Activated naive CD4-positive, alpha-beta T cell treated with anti-CD3 and anti-CD28 coated beads, Interleukin-2, amount 10 ng/mL, durations not matched to agents 7 days and 5 days (primary cell): Measurements from ENCODE around the gene OCLN.
"Not testable (repeated sequence)": the region's sequence is repeated elsewhere in the genome, so short reads cannot be mapped to it uniquely, and the experiment has no call there.

Experiments
- CTCF ChIA-PET: fragments of 350-600 bp; sonication (Branson Sonifier 250); formaldehyde crosslinking; loops from one replicate; lab custom pipeline; 2021; ENCODE audit warnings: antibody characterized with exemption; lab: Charles Lee
- DNase-seq: peaks from one replicate; pipeline ENCODE4 v3.0.0-alpha.2; 2020
- H3K27ac Mint-ChIP-seq: one replicate; pipeline ENCODE4 v1.8.0; 2021; ENCODE audit warnings: mild to moderate bottlenecking, moderate library complexity, mixed read lengths
- H3K27me3 Mint-ChIP-seq: one replicate; pipeline ENCODE4 v1.8.0; 2021; ENCODE audit warnings: mild to moderate bottlenecking, mixed read lengths
- H3K36me3 Mint-ChIP-seq: one replicate; pipeline ENCODE4 v1.8.0; 2021; ENCODE audit warnings: mixed read lengths
- H3K4me1 Mint-ChIP-seq: one replicate; pipeline ENCODE4 v1.8.0; 2021; ENCODE audit warnings: mixed read lengths
- H3K4me3 Mint-ChIP-seq: one replicate; pipeline ENCODE4 v1.8.0; 2021; ENCODE audit warnings: mild to moderate bottlenecking, moderate library complexity, mixed read lengths
- H3K9me3 Mint-ChIP-seq: one replicate; pipeline ENCODE4 v1.8.0; 2021; ENCODE audit warnings: mixed read lengths

The OCLN gene

GRCh38 chr5:69502767-69503488 lies 10.3 kb downstream of the OCLN start:
- Mint-ChIP-seq H3K4me1 (no peaks in the 10 kb centered on the region), H3K27me3 (peaks cover 7% of the 10 kb centered on the region), H3K4me3 (no peak overlapping the region), H3K27ac (no peak overlapping the region), H3K36me3 (no peaks in the 10 kb centered on the region), H3K9me3 (no peaks in the 10 kb centered on the region)
- no peak for DNase-seq
- CTCF ChIA-PET = no interaction called here

GRCh38 chr5:69504036-69504435 lies 11.4 kb downstream of the OCLN start:
- Mint-ChIP-seq H3K4me1 (no peaks in the 10 kb centered on the region), H3K27me3 (peaks cover 7% of the 10 kb centered on the region), H3K9me3 (no peaks in the 10 kb centered on the region), H3K36me3 (no peaks in the 10 kb centered on the region), H3K27ac (no peak overlapping the region), H3K4me3 (no peak overlapping the region)
- DNase-seq = no peak
- CTCF ChIA-PET = no interaction called here

- H3K9me3 Mint-ChIP-seq = no peaks in the 10 kb centered on the region
- DNase-seq = no peak
- H3K27me3 Mint-ChIP-seq = peaks cover 7% of the 10 kb centered on the region
- H3K36me3 Mint-ChIP-seq = no peaks in the 10 kb centered on the region
- H3K4me1 Mint-ChIP-seq = no peaks in the 10 kb centered on the region
- CTCF ChIA-PET = no interaction called here
- no peak overlapping the region for H3K27ac Mint-ChIP-seq
- H3K4me3 Mint-ChIP-seq = no peak overlapping the region
Measured at GRCh38 chr5:69505306-69505705, 12.7 kb downstream of the OCLN start.

- no peaks in the 10 kb centered on the region for H3K36me3 Mint-ChIP-seq
- CTCF ChIA-PET = no interaction called here
- no peaks in the 10 kb centered on the region for H3K9me3 Mint-ChIP-seq
- H3K27me3 Mint-ChIP-seq = peaks cover 4% of the 10 kb centered on the region
- DNase-seq = no peak
- H3K27ac Mint-ChIP-seq = no peak overlapping the region
- H3K4me3 Mint-ChIP-seq = no peak overlapping the region
- H3K4me1 Mint-ChIP-seq = no peaks in the 10 kb centered on the region
Measured at GRCh38 chr5:69509212-69509611, 16.6 kb downstream of the OCLN start.

- CTCF ChIA-PET = no interaction called here
- no peaks in the 10 kb centered on the region for H3K9me3 Mint-ChIP-seq
- H3K27me3 Mint-ChIP-seq = peaks cover 4% of the 10 kb centered on the region
- H3K36me3 Mint-ChIP-seq = no peaks in the 10 kb centered on the region
- H3K4me3 Mint-ChIP-seq = no peak overlapping the region
- no peaks in the 10 kb centered on the region for H3K4me1 Mint-ChIP-seq
- no peak for DNase-seq
- H3K27ac Mint-ChIP-seq = no peak overlapping the region
Measured at GRCh38 chr5:69510694-69511093, 18.1 kb downstream of the OCLN start.

- DNase-seq = no peak
- no peaks in the 10 kb centered on the region for H3K4me1 Mint-ChIP-seq
- CTCF ChIA-PET = no interaction called here
Measured at GRCh38 chr5:69512740-69513260, 20.2 kb downstream of the OCLN start.

GRCh38 chr5:69515570-69515969 lies 23.0 kb downstream of the OCLN start:
- DNase-seq, H3K9me3 Mint-ChIP-seq, H3K27me3 Mint-ChIP-seq, H3K27ac Mint-ChIP-seq, H3K36me3 Mint-ChIP-seq, H3K4me3 Mint-ChIP-seq, CTCF ChIA-PET, H3K4me1 Mint-ChIP-seq: not testable (repeated sequence)

More at GRCh38 chr5:69512740-69513260, 20.2 kb downstream of the OCLN start:
- Mint-ChIP-seq H3K36me3 (no peaks in the 10 kb centered on the region), H3K9me3 (no peaks in the 10 kb centered on the region), H3K4me3 (no peak overlapping the region), H3K27me3 (peaks cover 4% of the 10 kb centered on the region), H3K27ac (no peak overlapping the region)

GRCh38 chr5:69516769-69517168 lies 24.2 kb downstream of the OCLN start:
- CTCF ChIA-PET = no interaction called here

GRCh38 chr5:69517763-69518212 lies 25.2 kb downstream of the OCLN start:
- H3K4me1 Mint-ChIP-seq = no peaks in the 10 kb centered on the region
- no peak overlapping the region for H3K4me3 Mint-ChIP-seq
- H3K27ac Mint-ChIP-seq = no peak overlapping the region
- H3K27me3 Mint-ChIP-seq = peaks cover 4% of the 10 kb centered on the region
- no peaks in the 10 kb centered on the region for H3K36me3 Mint-ChIP-seq
- no peak for DNase-seq
- H3K9me3 Mint-ChIP-seq = no peaks in the 10 kb centered on the region
- CTCF ChIA-PET = no interaction called here

More at GRCh38 chr5:69516769-69517168, 24.2 kb downstream of the OCLN start:
- Mint-ChIP-seq H3K4me1 (no peaks in the 10 kb centered on the region), H3K9me3 (no peaks in the 10 kb centered on the region), H3K27me3 (peaks cover 4% of the 10 kb centered on the region), H3K27ac (no peak overlapping the region), H3K36me3 (no peaks in the 10 kb centered on the region), H3K4me3 (no peak overlapping the region)
- no peak for DNase-seq

- Mint-ChIP-seq H3K4me3 (no peak overlapping the region), H3K27me3 (peaks cover 4% of the 10 kb centered on the region), H3K36me3 (no peaks in the 10 kb centered on the region), H3K27ac (no peak overlapping the region), H3K4me1 (no peaks in the 10 kb centered on the region), H3K9me3 (no peaks in the 10 kb centered on the region)
- DNase-seq = no peak
- CTCF ChIA-PET = no interaction called here
Measured at GRCh38 chr5:69519285-69519684, 26.7 kb downstream of the OCLN start.

- H3K9me3 Mint-ChIP-seq = no peaks in the 10 kb centered on the region
- CTCF ChIA-PET = no interaction called here
- DNase-seq = no peak
- no peaks in the 10 kb centered on the region for H3K36me3 Mint-ChIP-seq
- no peaks in the 10 kb centered on the region for H3K4me1 Mint-ChIP-seq
- H3K27ac Mint-ChIP-seq = no peak overlapping the region
- H3K4me3 Mint-ChIP-seq = no peak overlapping the region
- no peaks in the 10 kb centered on the region for H3K27me3 Mint-ChIP-seq
Measured at GRCh38 chr5:69522035-69522434, 29.4 kb downstream of the OCLN start.

- Mint-ChIP-seq H3K4me3 (no peak overlapping the region), H3K4me1 (no peaks in the 10 kb centered on the region), H3K9me3 (no peaks in the 10 kb centered on the region), H3K36me3 (no peaks in the 10 kb centered on the region), H3K27ac (no peak overlapping the region), H3K27me3 (peaks cover 11% of the 10 kb centered on the region)
- CTCF ChIA-PET = no interaction called here
- DNase-seq = no peak
Measured at GRCh38 chr5:69525490-69525889, 32.9 kb downstream of the OCLN start.

- Mint-ChIP-seq H3K27ac (no peak overlapping the region), H3K9me3 (no peaks in the 10 kb centered on the region), H3K4me3 (no peak overlapping the region), H3K36me3 (no peaks in the 10 kb centered on the region), H3K27me3 (peaks cover 16% of the 10 kb centered on the region), H3K4me1 (no peaks in the 10 kb centered on the region)
- CTCF ChIA-PET = no interaction called here
- DNase-seq = no peak
Measured at GRCh38 chr5:69526660-69527059, 34.1 kb downstream of the OCLN start.

GRCh38 chr5:69527128-69527770 lies 34.7 kb downstream of the OCLN start:
- Mint-ChIP-seq H3K36me3 (no peaks in the 10 kb centered on the region), H3K27ac (no peak overlapping the region), H3K4me1 (no peaks in the 10 kb centered on the region), H3K4me3 (no peak overlapping the region), H3K27me3 (peaks cover 16% of the 10 kb centered on the region), H3K9me3 (no peaks in the 10 kb centered on the region)
- no peak for DNase-seq
- CTCF ChIA-PET = interaction anchor here (0.6 kb wide), 1 partner anchor 52 kb away, joined by 3 read pairs; no protein-coding TSS in a partner anchor

GRCh38 chr5:69528035-69528434 lies 35.4 kb downstream of the OCLN start:
- CTCF ChIA-PET = no interaction called here
- Mint-ChIP-seq H3K36me3 (no peaks in the 10 kb centered on the region), H3K27ac (no peak overlapping the region), H3K4me1 (no peaks in the 10 kb centered on the region), H3K9me3 (no peaks in the 10 kb centered on the region), H3K4me3 (no peak overlapping the region), H3K27me3 (peaks cover 16% of the 10 kb centered on the region)
- DNase-seq = no peak
